HG03439 (cell line): ENCODE measurements around the gene FGD3.
"Not testable (repeated sequence)": the region's sequence is repeated elsewhere in the genome, so short reads cannot be mapped to it uniquely, and the experiment has no call there.

Source experiments
- ATAC-seq: cut with Tn5 transposase; IDR thresholded peaks from one replicate; pipeline ENCODE4 v1.9.1; 2021; ENCODE audit warnings: mild to moderate bottlenecking, moderate library complexity; ENCODE audit not compliant: unreplicated experiment

The FGD3 gene

GRCh38 chr9:93007529-93008058, 60.3 kb downstream of the FGD3 start:
- ATAC-seq: no peak

- ATAC-seq: no peak
Observed at GRCh38 chr9:93008457-93008856, 61.1 kb downstream of the FGD3 start.

- no peak for ATAC-seq
Observed at GRCh38 chr9:93009337-93010015, 62.2 kb downstream of the FGD3 start.

GRCh38 chr9:93010056-93010455, 62.7 kb downstream of the FGD3 start:
- no peak for ATAC-seq

GRCh38 chr9:93010704-93011103, 63.4 kb downstream of the FGD3 start:
- no peak for ATAC-seq

- no peak for ATAC-seq
Observed at GRCh38 chr9:93011114-93011513, 63.8 kb downstream of the FGD3 start.

- ATAC-seq: no peak
Observed at GRCh38 chr9:93012963-93013855, 65.9 kb downstream of the FGD3 start.

GRCh38 chr9:93013856-93014582, 66.7 kb downstream of the FGD3 start:
- ATAC-seq: no peak

GRCh38 chr9:93015190-93015589, 67.9 kb downstream of the FGD3 start:
- not testable (repeated sequence) for ATAC-seq

GRCh38 chr9:93017621-93018020, 70.3 kb downstream of the FGD3 start:
- ATAC-seq: no peak

GRCh38 chr9:93020151-93020550, 72.8 kb downstream of the FGD3 start:
- ATAC-seq: no peak

GRCh38 chr9:93020771-93021670, 73.7 kb downstream of the FGD3 start:
- no peak for ATAC-seq

GRCh38 chr9:93022066-93022465, 74.7 kb downstream of the FGD3 start:
- no peak for ATAC-seq

- ATAC-seq: no peak
Observed at GRCh38 chr9:93022721-93023520, 75.6 kb downstream of the FGD3 start.

GRCh38 chr9:93023521-93023815, 76.1 kb downstream of the FGD3 start:
- ATAC-seq: no peak

- ATAC-seq: no peak
Observed at GRCh38 chr9:93024646-93024910, 77.3 kb downstream of the FGD3 start.

GRCh38 chr9:93024986-93025630, 77.8 kb downstream of the FGD3 start:
- ATAC-seq: no peak

GRCh38 chr9:93025736-93026135, 78.4 kb downstream of the FGD3 start:
- ATAC-seq: no peak

GRCh38 chr9:93026640-93027039, 79.3 kb downstream of the FGD3 start:
- ATAC-seq: no peak
